Activated T-cell treated with anti-CD3 and anti-CD28 coated beads for 24 hours (primary cell): ENCODE data around the gene TRIM32.
"Not testable (repeated sequence)": the region's sequence is repeated elsewhere in the genome, so short reads cannot be mapped to it uniquely, and the experiment has no call there.

Source experiments
- DNase-seq: peaks from one replicate; pipeline ENCODE4 v3.0.0-alpha.2; 2020; ENCODE audit warnings: low read depth

TRIM32 gene

GRCh38 chr9:116683535-116683934 lies 3.6 kb upstream of the TRIM32 start:
- no peak for DNase-seq

- DNase-seq = no peak
Observed at GRCh38 chr9:116685166-116685565, 1.9 kb upstream of the TRIM32 start.

- no peak for DNase-seq
Observed at GRCh38 chr9:116686135-116686534, 970 bp upstream of the TRIM32 start.

GRCh38 chr9:116686693-116687073 lies 422 bp upstream of the TRIM32 start:
- no peak for DNase-seq

GRCh38 chr9:116687754-116688135 lies 640 bp downstream of the TRIM32 start:
- no peak for DNase-seq

GRCh38 chr9:116688806-116689485 lies 1.8 kb downstream of the TRIM32 start:
- DNase-seq = no peak

- no peak for DNase-seq
Observed at GRCh38 chr9:116689486-116690032, 2.5 kb downstream of the TRIM32 start.

GRCh38 chr9:116690805-116691204 lies 3.7 kb downstream of the TRIM32 start:
- DNase-seq = not testable (repeated sequence)

- DNase-seq = no peak
Observed at GRCh38 chr9:116691607-116692006, 4.5 kb downstream of the TRIM32 start.

- DNase-seq = no peak
Observed at GRCh38 chr9:116692616-116693015, 5.5 kb downstream of the TRIM32 start.

- no peak for DNase-seq
Observed at GRCh38 chr9:116693233-116693731, 6.2 kb downstream of the TRIM32 start.

GRCh38 chr9:116694785-116695291 lies 7.7 kb downstream of the TRIM32 start:
- DNase-seq = no peak

- DNase-seq = no peak
Observed at GRCh38 chr9:116695438-116695837, 8.3 kb downstream of the TRIM32 start.

- DNase-seq = no peak
Observed at GRCh38 chr9:116697362-116697761, 10.3 kb downstream of the TRIM32 start.

GRCh38 chr9:116697887-116698286 lies 10.8 kb downstream of the TRIM32 start:
- no peak for DNase-seq

- DNase-seq = no peak
Observed at GRCh38 chr9:116700279-116700678, 13.2 kb downstream of the TRIM32 start.

GRCh38 chr9:116700882-116701865 lies 14.1 kb downstream of the TRIM32 start:
- no peak for DNase-seq

GRCh38 chr9:116701940-116702642 lies 15.0 kb downstream of the TRIM32 start:
- DNase-seq = no peak

GRCh38 chr9:116703634-116704033 lies 16.5 kb downstream of the TRIM32 start:
- DNase-seq = no peak

GRCh38 chr9:116704470-116704869 lies 17.4 kb downstream of the TRIM32 start:
- DNase-seq = no peak

GRCh38 chr9:116705531-116705930 lies 18.4 kb downstream of the TRIM32 start:
- DNase-seq = no peak
